GM23248 (cell line): ENCODE data around the gene NUTM2G.
"Not testable (repeated sequence)": the region's sequence is repeated elsewhere in the genome, so short reads cannot be mapped to it uniquely, and the experiment has no call there.

Experiments
- EZH2 ChIP-seq: fragments of 200-600 bp; sonication (generic); IDR thresholded peaks from 2 replicates; pipeline ENCODE4 v1.6.1; 2018; ENCODE audit warnings: antibody characterized with exemption, mild to moderate bottlenecking; ENCODE audit not compliant: insufficient read depth, poor library complexity, severe bottlenecking
- EZH2phosphoT487 ChIP-seq: fragments of 200-600 bp; sonication (generic); IDR thresholded peaks from 2 replicates; pipeline ENCODE4 v1.6.1; 2018; ENCODE audit warnings: antibody characterized with exemption, moderate library complexity, mild to moderate bottlenecking, low read depth; ENCODE audit not compliant: insufficient read depth

DNA sequence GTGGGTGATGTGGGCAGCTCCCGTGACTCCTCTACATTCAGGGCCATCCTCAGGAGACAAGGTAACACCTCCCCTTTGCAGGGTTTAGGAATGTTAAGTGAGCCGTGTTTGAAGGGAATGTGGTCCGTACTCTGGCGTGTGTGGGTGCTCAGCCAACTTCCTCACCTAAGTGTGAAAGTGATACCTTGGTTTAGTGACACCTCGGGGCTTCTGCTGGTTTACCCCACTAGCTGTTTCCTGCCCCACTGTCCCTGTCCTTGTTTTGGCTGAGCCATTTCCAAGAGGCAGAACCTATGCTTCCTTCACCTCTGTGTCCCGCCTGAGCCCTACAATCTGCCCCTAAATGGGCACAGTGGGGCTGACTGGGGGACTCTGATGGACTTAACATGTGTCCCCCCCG, 12.3 kb downstream of the NUTM2G start:
- TF ChIP-seq EZH2, EZH2phosphoT487: not testable (repeated sequence)
